NT2/D1 (cell line): ENCODE results near the gene DOCK2.

Experiments used
- SUZ12 ChIP-seq: IDR thresholded peaks from 2 replicates; pipeline ENCODE4 v1.6.1; 2011; ENCODE audit not compliant: insufficient read length, insufficient read depth; ENCODE audit errors: extremely low read depth
- YY1 ChIP-seq: IDR thresholded peaks from 2 replicates; pipeline ENCODE4 v1.6.1; 2011; ENCODE audit not compliant: insufficient read length, insufficient read depth
- ZNF274 ChIP-seq: IDR thresholded peaks from 2 replicates; pipeline ENCODE4 v1.6.1; 2011; ENCODE audit warnings: mild to moderate bottlenecking, low read depth, low read length

DNA sequence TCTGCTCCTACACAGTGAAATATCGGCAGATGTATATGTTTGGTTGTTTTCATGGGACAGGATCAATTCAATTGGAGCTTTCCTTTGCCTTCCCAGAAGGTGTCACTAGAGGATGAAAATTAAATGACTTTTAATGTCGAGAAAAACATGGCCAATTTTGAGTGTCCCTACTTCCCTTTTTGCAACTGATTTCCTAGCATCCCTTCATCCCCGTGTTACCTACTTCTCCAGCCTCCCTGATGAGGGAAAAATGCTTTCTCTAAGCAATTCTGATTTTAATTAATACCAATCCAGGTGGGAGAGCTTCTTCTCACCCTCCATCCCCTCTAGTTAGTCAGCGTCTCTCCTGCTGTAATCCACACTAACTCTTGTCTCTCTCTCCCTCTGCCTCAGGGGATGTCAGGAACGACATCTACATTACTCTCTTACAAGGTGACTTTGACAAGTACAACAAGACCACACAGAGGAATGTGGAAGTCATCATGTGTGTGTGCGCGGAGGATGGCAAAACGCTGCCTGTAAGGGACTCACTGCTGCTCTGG lies 64.9 kb downstream of the DOCK2 start:
- TF ChIP-seq ZNF274 (no peak), YY1 (no peak), SUZ12 (no peak)
